CD14-positive monocyte (primary cell): ENCODE measurements around the gene EIF4E1B. TPM values are rescaled to one million over a fixed set of nuclear protein-coding genes. Genes with fewer than 3 reads are reported as not detected.

Source experiments
- DNase-seq, 3 donors: peaks; one replicate each; pipeline ENCODE4 v3.0.0-alpha.2; 2011 to 2022
- H2AFZ ChIP-seq: 2 replicates; pipeline ENCODE4 v1.6.0; 2012; ENCODE audit warnings: mild to moderate bottlenecking, low read depth, low read length, inconsistent platforms; ENCODE audit not compliant: insufficient read depth, poor library complexity, severe bottlenecking
- H3K27ac ChIP-seq, 2 donors: 1 replicate in 1 of 2; 2 replicates in 1 of 2; pipeline ENCODE4 v1.5.1; 2012 to 2013; ENCODE audit warnings: low read length in 2 of 2, control low read depth in 1 of 2, inconsistent platforms in 1 of 2, low read depth in 1 of 2, mild to moderate bottlenecking in 1 of 2
- H3K27me3 ChIP-seq, 2 donors: one replicate each; pipeline versions ENCODE4 v1.6.0 to v1.6.1; 2011 to 2013; ENCODE audit warnings: low read length in 2 of 2; ENCODE audit not compliant: control insufficient read depth in 2 of 2, insufficient read depth in 2 of 2
- H3K36me3 ChIP-seq, 2 donors: replicated peaks in 1 of 2; 1 replicate in 1 of 2; 2 replicates in 1 of 2; pipeline versions ENCODE4 v1.5.1 to v1.6.1; 2012 to 2013; ENCODE audit warnings: low read length in 2 of 2, control low read depth in 1 of 2, inconsistent platforms in 1 of 2, mild to moderate bottlenecking in 1 of 2; ENCODE audit not compliant: insufficient read depth in 2 of 2, control insufficient read depth in 1 of 2
- H3K4me1 ChIP-seq, 2 donors: 1 replicate in 1 of 2; 2 replicates in 1 of 2; pipeline versions ENCODE4 v1.5.1 to v1.6.1; 2012 to 2013; ENCODE audit warnings: low read length in 2 of 2, control low read depth in 1 of 2, inconsistent platforms in 1 of 2, mild to moderate bottlenecking in 1 of 2, moderate library complexity in 1 of 2; ENCODE audit not compliant: insufficient read depth in 2 of 2, control insufficient read depth in 1 of 2
- H3K4me2 ChIP-seq: replicated peaks from 2 replicates; pipeline ENCODE3; 2012; ENCODE audit warnings: low read length, moderate library complexity, mild to moderate bottlenecking; ENCODE audit not compliant: poor library complexity, severe bottlenecking; ENCODE audit errors: extremely low read depth
- H3K4me3 ChIP-seq, 3 experiments: fragments of 200-600 bp in 1 of 3; sonication (generic) in 1 of 3; replicated peaks in 1 of 3; 1 replicate in 2 of 3; 2 replicates in 1 of 3; pipeline ENCODE4 v1.5.1; 2011 to 2013; ENCODE audit warnings: low read length in 3 of 3, mild to moderate bottlenecking in 3 of 3, control low read depth in 2 of 3, low read depth in 2 of 3, inconsistent platforms in 1 of 3, moderate library complexity in 1 of 3
- H3K79me2 ChIP-seq: 2 replicates; pipeline ENCODE4 v1.6.0; 2012; ENCODE audit warnings: mild to moderate bottlenecking, control low read depth, inconsistent platforms, low read length, moderate library complexity; ENCODE audit not compliant: insufficient read depth
- H3K9ac ChIP-seq: 2 replicates; pipeline ENCODE4 v1.6.0; 2017; ENCODE audit warnings: low read length, mild to moderate bottlenecking; ENCODE audit not compliant: insufficient read depth, poor library complexity, severe bottlenecking
- H3K9me3 ChIP-seq, 2 donors: replicated peaks in 1 of 2; 1 replicate in 1 of 2; 2 replicates in 1 of 2; pipeline versions ENCODE4 v1.5.1 to v1.6.1; 2012 to 2013; ENCODE audit warnings: low read length in 2 of 2, control low read depth in 1 of 2; ENCODE audit not compliant: control insufficient read depth in 1 of 2, insufficient read depth in 1 of 2
- H4K20me1 ChIP-seq: 2 replicates; pipeline ENCODE4 v1.6.0; 2012; ENCODE audit warnings: mild to moderate bottlenecking, low read length, control low read depth, moderate library complexity; ENCODE audit not compliant: insufficient read depth
- H3K27ac Mint-ChIP-seq, 7 donors: one replicate each; pipeline ENCODE4 v1.8.0; 2020; ENCODE audit warnings: mild to moderate bottlenecking in 7 of 7, mixed read lengths in 7 of 7, moderate library complexity in 6 of 7, inconsistent platforms in 2 of 7
- H3K27me3 Mint-ChIP-seq, 3 donors: one replicate each; pipeline ENCODE4 v1.8.0; 2021 to 2022; ENCODE audit warnings: low read depth in 3 of 3, mild to moderate bottlenecking in 3 of 3, mixed read lengths in 3 of 3, moderate library complexity in 3 of 3, inconsistent platforms in 1 of 3
- H3K36me3 Mint-ChIP-seq, 2 donors: one replicate each; pipeline ENCODE4 v1.8.0; 2020; ENCODE audit warnings: mixed read lengths in 2 of 2, inconsistent platforms in 1 of 2, mild to moderate bottlenecking in 1 of 2
- H3K4me1 Mint-ChIP-seq: one replicate; pipeline ENCODE4 v1.8.0; 2020; ENCODE audit warnings: mild to moderate bottlenecking, mixed read lengths
- H3K4me3 Mint-ChIP-seq, 2 donors: one replicate each; pipeline ENCODE4 v1.8.0; 2020; ENCODE audit warnings: mild to moderate bottlenecking in 2 of 2, mixed read lengths in 2 of 2, moderate library complexity in 1 of 2
- H3K9me3 Mint-ChIP-seq, 7 donors: one replicate each; pipeline ENCODE4 v1.8.0; 2020 to 2022; ENCODE audit warnings: mixed read lengths in 7 of 7, mild to moderate bottlenecking in 6 of 7, moderate library complexity in 6 of 7, inconsistent platforms in 2 of 7
- WGBS: methylation state at CpG from one replicate; pipeline ENCODE4 v1.1.5; 2013; ENCODE audit warnings: missing lambda C conversion rate; ENCODE audit not compliant: insufficient coverage; 5-methylcytosine and 5-hydroxymethylcytosine counted together
- intact Hi-C, 2 donors: fragments of 100-400 bp; cut with micrococcal nuclease; formaldehyde crosslinking; loops; one replicate each; pipeline versions ENCODE4 v1.15.0 to v1.15.1; 2023
- polyA plus RNA-seq, 3 donors: library from polyadenylated mRNA; depleted of rRNA in 1 of 3; unstranded in 2 of 3; stranded (reverse) in 1 of 3; fragments of 300-500 nt in 2 of 3; fragments of >200 nt in 1 of 3; fragmentation: Illumina TruSeq in 2 of 3; gene quantifications; 1 replicate in 2 of 3; 2 replicates in 1 of 3; pipeline ENCODE4 v1.2.3, GENCODE V29; 2012 to 2021
- TF ChIP-seq, protein P1 (sequence below): fragments of 200-600 bp; IDR thresholded peaks from one replicate; pipeline ENCODE4 v1.8.0; 2022; ENCODE audit warnings: antibody characterized with exemption, mild to moderate bottlenecking

EIF4E1B gene
- polyA plus RNA-seq, 3 donors, result not detected

DNA sequence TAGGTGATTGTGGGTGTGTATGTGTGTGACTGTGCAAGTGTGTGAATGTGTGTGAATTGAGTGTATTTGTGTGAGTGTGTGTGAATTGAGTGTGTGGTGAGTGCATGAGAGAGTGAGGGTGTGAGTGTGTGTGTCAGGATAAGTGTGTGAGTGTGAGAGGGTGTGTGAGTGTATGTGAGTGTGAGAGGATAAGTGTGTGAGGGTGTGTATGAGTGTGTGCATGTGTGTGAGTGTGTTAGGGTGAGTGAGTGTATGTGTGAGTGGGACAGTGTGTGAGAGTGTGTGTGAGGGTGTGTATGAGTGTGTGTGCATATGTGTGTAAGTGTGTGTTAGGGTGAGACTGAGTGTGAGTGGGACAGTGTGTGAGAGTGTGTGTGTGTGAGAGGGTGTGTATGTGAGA, 42.2 kb upstream of the EIF4E1B start:
- Histone ChIP-seq H3K4me2 (no peak overlapping the region), H3K4me1 (no peaks in the 10 kb centered on the region), H3K4me3 (no peak overlapping the region), H3K36me3 (no peaks in the 10 kb centered on the region), H3K9me3 (peaks cover 51 to 52% of the 10 kb centered on the region in 2 donors), H3K9ac (no peak overlapping the region), H4K20me1 (no peaks in the 10 kb centered on the region), H3K27ac (no peak overlapping the region), H3K27me3 (no peaks in the 10 kb centered on the region), H3K79me2 (no peaks in the 10 kb centered on the region), H2AFZ (no peak overlapping the region)
- DNase-seq, result no peak
- Mint-ChIP-seq H3K9me3 (peaks cover 14 to 46% (median 39%) of the 10 kb centered on the region in 7 donors), H3K27me3 (peaks cover 2 to 3% (median 3%) of the 10 kb centered on the region in 3 donors), H3K4me3 (no peak overlapping the region), H3K4me1 (no peaks in the 10 kb centered on the region), H3K27ac (no peak overlapping the region), H3K36me3 (no peaks in the 10 kb centered on the region)
- intact Hi-C loops, result no loop called here
- TF ChIP-seq, protein P1, sequence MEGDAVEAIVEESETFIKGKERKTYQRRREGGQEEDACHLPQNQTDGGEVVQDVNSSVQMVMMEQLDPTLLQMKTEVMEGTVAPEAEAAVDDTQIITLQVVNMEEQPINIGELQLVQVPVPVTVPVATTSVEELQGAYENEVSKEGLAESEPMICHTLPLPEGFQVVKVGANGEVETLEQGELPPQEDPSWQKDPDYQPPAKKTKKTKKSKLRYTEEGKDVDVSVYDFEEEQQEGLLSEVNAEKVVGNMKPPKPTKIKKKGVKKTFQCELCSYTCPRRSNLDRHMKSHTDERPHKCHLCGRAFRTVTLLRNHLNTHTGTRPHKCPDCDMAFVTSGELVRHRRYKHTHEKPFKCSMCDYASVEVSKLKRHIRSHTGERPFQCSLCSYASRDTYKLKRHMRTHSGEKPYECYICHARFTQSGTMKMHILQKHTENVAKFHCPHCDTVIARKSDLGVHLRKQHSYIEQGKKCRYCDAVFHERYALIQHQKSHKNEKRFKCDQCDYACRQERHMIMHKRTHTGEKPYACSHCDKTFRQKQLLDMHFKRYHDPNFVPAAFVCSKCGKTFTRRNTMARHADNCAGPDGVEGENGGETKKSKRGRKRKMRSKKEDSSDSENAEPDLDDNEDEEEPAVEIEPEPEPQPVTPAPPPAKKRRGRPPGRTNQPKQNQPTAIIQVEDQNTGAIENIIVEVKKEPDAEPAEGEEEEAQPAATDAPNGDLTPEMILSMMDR, result no peak

DNA sequence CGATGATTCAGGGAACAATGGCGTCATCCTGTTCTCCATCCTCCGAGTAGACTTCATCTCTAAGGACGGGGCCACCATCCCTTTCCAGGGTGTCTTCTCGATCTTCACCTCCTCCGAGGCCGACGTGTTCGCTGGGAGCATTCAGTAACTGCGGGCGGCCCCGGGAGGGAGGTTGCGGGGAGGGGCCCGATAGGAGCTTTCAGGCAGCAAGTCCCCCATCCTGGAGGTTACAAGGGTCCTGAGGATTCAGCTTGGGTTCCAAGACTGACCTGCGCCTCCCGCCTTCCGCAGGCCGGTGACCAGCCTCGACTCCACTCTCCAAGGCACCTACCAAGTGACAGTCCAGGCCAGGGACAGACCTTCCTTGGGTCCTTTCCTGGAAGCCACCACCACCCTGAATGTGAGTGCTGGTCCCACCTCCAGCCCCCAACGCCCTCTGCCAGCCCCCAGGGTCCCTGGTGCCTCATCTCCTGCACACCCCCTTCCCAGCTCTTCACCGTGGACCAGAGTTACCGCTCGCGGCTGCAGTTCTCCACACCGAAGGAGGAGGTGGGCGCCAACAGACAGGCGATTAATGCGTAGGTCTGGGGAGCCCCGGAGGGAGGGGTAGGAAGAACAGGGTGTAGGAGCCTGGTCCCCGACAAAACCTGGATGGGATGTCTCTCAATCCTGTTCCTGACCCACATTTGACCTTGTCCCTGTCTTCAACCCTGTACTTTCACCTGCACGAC, 41.3 kb upstream of the EIF4E1B start:
- DNase-seq, result no peak
- Mint-ChIP-seq H3K36me3 (no peaks in the 10 kb centered on the region), H3K27me3 (peaks cover 1 to 6% (median 5%) of the 10 kb centered on the region in 3 donors), H3K4me3 (no peak overlapping the region), H3K4me1 (no peaks in the 10 kb centered on the region), H3K27ac (no peak overlapping the region), H3K9me3 (peaks cover 14 to 38% (median 33%) of the 10 kb centered on the region in 7 donors)
- no peak overlapping the region for H3K4me2 ChIP-seq
- no peak overlapping the region for H3K4me3 ChIP-seq
- no peaks in the 10 kb centered on the region for H4K20me1 ChIP-seq
- H3K36me3 ChIP-seq, result no peaks in the 10 kb centered on the region
- TF ChIP-seq, protein P1, result no peak
- intact Hi-C loops, result no loop called here
- no peaks in the 10 kb centered on the region for H3K79me2 ChIP-seq
- H2AFZ ChIP-seq, result no peak overlapping the region
- 95% methylated on average over 21 of the region's 31 CpGs for WGBS
- H3K9ac ChIP-seq, result no peak overlapping the region
- peaks cover 43 to 46% of the 10 kb centered on the region in 2 donors for H3K9me3 ChIP-seq
- H3K27ac ChIP-seq, result no peak overlapping the region
- no peaks in the 10 kb centered on the region for H3K27me3 ChIP-seq
- no peaks in the 10 kb centered on the region for H3K4me1 ChIP-seq
